ENCODE measurements around the gene TNNC2.

DNA sequence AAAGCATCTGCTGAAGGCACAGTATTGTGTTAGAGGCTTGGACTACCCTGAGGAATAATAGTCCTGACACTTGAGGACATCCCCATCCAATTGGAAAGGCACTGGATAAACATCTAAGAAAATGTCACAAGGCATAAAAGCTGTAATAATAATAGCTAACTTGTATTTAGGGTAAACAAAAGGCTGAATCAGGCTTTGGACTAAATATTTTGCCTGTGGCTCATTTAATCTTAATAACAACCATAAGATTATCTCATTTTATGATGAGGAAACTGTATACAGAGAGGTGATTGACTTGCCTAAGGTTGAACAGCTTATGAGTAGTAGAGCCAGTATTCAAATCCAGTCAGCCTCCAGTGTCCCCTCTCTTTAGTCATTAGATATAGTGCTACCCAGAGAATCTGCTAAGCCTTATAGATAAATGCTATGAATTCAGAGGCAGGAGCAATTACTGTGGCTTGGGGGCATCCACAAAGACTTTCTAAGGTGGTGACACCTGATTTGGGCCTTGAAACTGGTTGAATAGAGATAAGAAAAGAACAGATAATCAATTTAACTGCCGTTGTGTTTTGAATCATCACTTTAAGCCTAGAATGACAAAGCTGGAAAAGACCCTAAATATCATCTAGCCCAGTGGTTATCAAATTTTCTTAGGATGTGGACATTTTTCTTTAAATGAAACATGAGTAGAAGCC, 46.4 kb upstream of the TNNC2 start:
- TF ChIP-seq POLR2AphosphoS5 (IDR thresholded peaks at IDR 0.05; ENCODE audit: low read depth, low read length) (no peak), POLR2A (IDR thresholded peaks at IDR 0.05; ENCODE audit: low read depth, low read length) (no peak), SPI1 (IDR thresholded peaks at IDR 0.05; ENCODE audit: low read depth, low read length) (no peak)

All from GM12891 (cell line).